NCI-H1105 (cell line): ENCODE data around the gene KIF26B.
"Not testable (repeated sequence)": the region's sequence is repeated elsewhere in the genome, so short reads cannot be mapped to it uniquely, and the experiment has no call there.

ENCODE experiments used
- DNase-seq: peaks from one replicate; lab custom pipeline; 2025; lab: John Stamatoyannopoulos, UW

The KIF26B gene

GRCh38 chr1:245701631-245702030 is 546.8 kb downstream of the KIF26B start:
- DNase-seq: no peak

GRCh38 chr1:245702346-245702745 is 547.6 kb downstream of the KIF26B start:
- DNase-seq: no peak

- no peak for DNase-seq
These were observed 549.6 kb downstream of the KIF26B start for GRCh38 chr1:245704341-245704740.

- DNase-seq: no peak
These were observed 550.0 kb downstream of the KIF26B start for GRCh38 chr1:245704765-245705164.

GRCh38 chr1:245707941-245708340 is 553.2 kb downstream of the KIF26B start:
- no peak for DNase-seq

- no peak for DNase-seq
These were observed 556.4 kb downstream of the KIF26B start for GRCh38 chr1:245710961-245711903.

GRCh38 chr1:245714027-245714426 is 559.2 kb downstream of the KIF26B start:
- DNase-seq: not testable (repeated sequence)

- DNase-seq: no peak
These were observed 560.5 kb downstream of the KIF26B start for GRCh38 chr1:245715291-245715701.

- DNase-seq: no peak
These were observed 561.2 kb downstream of the KIF26B start for GRCh38 chr1:245715970-245716369.

- DNase-seq: no peak
These were observed 561.8 kb downstream of the KIF26B start for GRCh38 chr1:245716561-245716960.

- no peak for DNase-seq
These were observed 562.8 kb downstream of the KIF26B start for GRCh38 chr1:245717611-245718010.

- no peak for DNase-seq
These were observed 563.3 kb downstream of the KIF26B start for GRCh38 chr1:245718123-245718522.

- no peak for DNase-seq
These were observed 564.2 kb downstream of the KIF26B start for GRCh38 chr1:245718951-245719350.

GRCh38 chr1:245721488-245721887 is 566.7 kb downstream of the KIF26B start:
- DNase-seq: no peak

- not testable (repeated sequence) for DNase-seq
These were observed 573.2 kb downstream of the KIF26B start for GRCh38 chr1:245728035-245728434.

- DNase-seq: no peak
These were observed 576.0 kb downstream of the KIF26B start for GRCh38 chr1:245730801-245731200.

GRCh38 chr1:245740336-245740735 is 585.6 kb downstream of the KIF26B start:
- not testable (repeated sequence) for DNase-seq

GRCh38 chr1:245742896-245743295 is 588.1 kb downstream of the KIF26B start:
- DNase-seq: no peak

- no peak for DNase-seq
These were observed 593.5 kb downstream of the KIF26B start for GRCh38 chr1:245748240-245748639.

GRCh38 chr1:245748646-245749045 is 593.9 kb downstream of the KIF26B start:
- no peak for DNase-seq

- no peak for DNase-seq
These were observed 594.3 kb downstream of the KIF26B start for GRCh38 chr1:245749053-245749452.

GRCh38 chr1:245750261-245750660 is 595.5 kb downstream of the KIF26B start:
- no peak for DNase-seq

GRCh38 chr1:245751116-245751515 is 596.3 kb downstream of the KIF26B start:
- no peak for DNase-seq
